Measurements from ENCODE around the gene USH2A.

DNA sequence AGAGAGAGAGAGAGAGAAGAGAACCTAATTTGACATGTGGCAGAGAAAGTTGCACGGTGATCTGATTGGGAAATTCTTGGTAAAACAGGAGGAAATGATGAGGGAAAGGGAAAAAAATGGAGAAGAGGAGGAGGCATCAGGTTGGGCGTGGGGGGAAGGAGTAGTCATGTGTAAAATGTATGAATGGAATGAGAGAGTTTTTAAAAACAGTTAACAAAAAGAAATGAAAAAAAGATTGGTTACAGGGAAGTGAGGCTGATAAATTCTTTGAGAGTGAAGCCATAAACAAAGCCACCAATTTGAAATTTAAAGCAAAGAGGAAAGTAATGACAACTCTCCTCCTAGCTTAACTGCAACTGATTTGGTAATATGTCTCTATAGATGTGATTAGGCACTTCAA, 409.2 kb downstream of the USH2A start:
- TF ChIP-seq ELF4 (IDR thresholded peaks at IDR 0.05) = no peak
- TF ChIP-seq BHLHE40 (IDR thresholded peaks at IDR 0.05; ENCODE audit: borderline replicate concordance) = no peak
- TF ChIP-seq, protein P1, sequence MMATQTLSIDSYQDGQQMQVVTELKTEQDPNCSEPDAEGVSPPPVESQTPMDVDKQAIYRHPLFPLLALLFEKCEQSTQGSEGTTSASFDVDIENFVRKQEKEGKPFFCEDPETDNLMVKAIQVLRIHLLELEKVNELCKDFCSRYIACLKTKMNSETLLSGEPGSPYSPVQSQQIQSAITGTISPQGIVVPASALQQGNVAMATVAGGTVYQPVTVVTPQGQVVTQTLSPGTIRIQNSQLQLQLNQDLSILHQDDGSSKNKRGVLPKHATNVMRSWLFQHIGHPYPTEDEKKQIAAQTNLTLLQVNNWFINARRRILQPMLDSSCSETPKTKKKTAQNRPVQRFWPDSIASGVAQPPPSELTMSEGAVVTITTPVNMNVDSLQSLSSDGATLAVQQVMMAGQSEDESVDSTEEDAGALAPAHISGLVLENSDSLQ (IDR thresholded peaks at IDR 0.05) = no peak
- no peak for TF ChIP-seq FOXM1 (IDR thresholded peaks at IDR 0.05; ENCODE audit: borderline replicate concordance)
- no peak for TF ChIP-seq SP1 (IDR thresholded peaks at IDR 0.05)
- no peak for TF ChIP-seq L3MBTL2 (conservative IDR thresholded peaks at IDR 0.05)
- no peak for TF ChIP-seq HDGF (IDR thresholded peaks at IDR 0.05; ENCODE audit: borderline replicate concordance)
- no peak for TF ChIP-seq SUZ12 (IDR thresholded peaks at IDR 0.05)

Measured in HEK293T (cell line).